ENCODE measurements around the gene WIZ. TPM values are rescaled to one million over a fixed set of nuclear protein-coding genes. Genes with fewer than 3 reads are reported as not detected.

Gene WIZ
- total RNA-seq, 1 donor from 2014 or later: 30.7 TPM

DNA sequence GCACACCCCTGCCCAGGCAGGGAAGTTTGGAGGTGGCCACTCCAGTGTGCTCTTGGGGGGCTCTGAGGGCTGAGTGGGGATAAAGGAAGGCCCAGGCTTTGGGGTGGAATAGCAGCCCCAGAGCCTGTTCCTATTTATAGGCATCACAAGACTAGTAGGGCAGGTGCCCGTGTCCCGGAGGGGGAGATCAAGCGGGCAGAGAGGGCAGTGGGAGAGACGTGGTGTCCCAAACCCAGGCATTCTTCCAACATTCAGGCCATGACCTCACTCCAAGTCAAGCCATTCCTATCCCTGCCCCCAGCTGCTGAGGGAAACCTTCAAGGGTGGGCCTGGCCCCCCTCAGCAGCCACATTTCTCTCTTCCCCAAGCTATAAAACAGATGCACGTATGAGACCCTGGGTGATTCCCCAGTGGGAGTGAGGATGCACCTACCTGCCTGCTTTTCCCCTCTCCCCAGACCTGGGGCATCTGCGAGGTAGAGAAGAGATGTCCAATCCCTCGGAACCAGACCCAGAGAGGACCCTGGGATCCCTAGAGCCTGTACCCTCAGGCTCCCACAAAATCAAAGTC is 3.9 kb downstream of the WIZ start:
- intact Hi-C loops (cut with micrococcal nuclease): no loop called here

DNA sequence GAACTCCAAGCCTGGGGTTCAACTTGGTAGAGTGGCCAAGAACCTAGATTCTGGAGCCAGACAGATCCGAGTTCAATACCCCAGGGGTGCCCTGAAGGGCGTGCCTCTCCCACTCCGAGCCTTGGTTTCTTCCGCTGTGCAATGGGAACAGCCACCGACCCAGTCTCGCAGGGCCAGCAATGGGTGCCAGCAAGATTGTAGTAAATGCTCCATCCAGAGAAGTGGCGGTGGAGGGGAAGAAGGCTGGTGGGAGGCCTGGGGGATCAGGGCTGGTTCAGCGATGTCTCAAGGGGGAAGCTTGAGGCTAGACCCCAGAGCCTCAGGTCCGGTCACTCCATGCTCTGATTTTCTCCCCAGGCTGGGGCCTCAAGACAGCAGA is 4.5 kb downstream of the WIZ start:
- intact Hi-C loops (cut with micrococcal nuclease): no loop called here

DNA sequence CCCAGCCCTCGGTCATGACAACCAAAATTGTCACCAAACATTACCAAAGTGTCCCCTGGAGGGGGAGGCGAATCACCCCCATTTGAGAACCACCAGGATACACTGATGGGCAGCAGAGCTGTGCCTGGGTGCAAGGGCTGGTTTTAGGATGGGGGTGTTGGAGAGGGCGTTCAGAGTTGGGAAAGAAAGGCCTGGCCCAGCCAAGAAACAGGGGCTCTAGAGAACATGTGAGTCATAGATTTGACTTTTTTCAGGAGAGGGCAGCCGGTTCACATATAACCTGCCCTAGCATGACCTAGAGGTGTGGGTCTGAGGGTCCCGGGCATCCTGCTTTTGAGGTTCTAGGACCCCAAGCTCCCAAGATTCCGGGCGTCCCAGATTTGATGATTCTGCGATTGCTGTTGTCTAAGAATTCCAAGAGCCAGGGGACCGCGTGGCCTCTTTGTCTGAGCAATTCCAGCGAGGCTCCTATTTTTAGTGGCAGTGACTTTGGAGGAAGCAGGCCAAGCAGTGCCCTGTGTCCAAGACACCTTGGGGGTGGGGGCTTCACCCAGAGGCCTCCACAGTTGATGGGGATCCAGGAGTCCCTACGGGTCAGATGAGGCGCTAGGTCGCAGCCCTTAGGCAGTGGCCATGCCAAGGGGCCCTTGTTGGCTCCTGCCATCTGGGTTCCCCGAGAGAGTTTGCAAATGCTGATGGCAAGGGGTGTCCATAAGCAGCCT is 5.1 kb downstream of the WIZ start:
- intact Hi-C loops (cut with micrococcal nuclease): no loop called here

DNA sequence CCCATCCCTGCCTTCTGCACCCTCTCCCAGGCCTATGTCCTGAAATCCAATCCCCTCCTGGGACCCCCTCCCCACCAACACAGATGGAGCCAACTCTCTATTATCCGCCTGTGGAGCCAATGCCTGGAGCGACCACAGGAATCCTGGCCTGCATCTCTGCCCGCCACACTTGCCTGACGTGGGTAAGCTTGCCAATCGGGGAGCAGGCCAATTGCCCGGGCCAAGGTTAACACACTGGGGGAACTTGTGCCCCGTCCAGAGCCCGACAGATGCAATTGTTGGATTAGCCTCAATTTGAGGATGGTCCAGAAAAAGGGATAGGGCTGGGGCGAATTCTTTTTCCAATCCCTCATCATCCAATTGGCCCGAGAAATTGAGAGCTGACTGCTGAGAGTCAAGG is 5.9 kb downstream of the WIZ start:
- intact Hi-C loops (cut with micrococcal nuclease): no loop called here

DNA sequence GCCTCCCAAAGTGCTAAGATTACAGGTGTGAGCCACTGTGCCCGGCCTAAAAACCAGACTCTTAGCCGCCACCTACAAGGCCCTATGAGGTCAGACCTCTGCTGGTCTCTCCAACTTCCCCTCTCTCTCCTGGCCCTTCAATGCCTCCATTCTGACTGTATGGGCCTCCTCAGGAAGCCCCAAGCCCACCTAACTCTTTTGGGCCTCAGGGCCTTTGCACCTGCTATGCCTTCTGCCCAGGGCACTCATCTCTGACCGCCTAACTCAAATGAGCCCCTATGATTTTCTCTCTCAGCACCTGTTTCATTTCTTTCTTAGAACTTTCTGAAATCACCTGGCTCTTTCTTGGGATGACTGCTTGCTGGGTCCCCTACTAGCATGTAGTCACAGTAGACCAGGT is 6.4 kb downstream of the WIZ start:
- intact Hi-C loops (cut with micrococcal nuclease): no loop called here

DNA sequence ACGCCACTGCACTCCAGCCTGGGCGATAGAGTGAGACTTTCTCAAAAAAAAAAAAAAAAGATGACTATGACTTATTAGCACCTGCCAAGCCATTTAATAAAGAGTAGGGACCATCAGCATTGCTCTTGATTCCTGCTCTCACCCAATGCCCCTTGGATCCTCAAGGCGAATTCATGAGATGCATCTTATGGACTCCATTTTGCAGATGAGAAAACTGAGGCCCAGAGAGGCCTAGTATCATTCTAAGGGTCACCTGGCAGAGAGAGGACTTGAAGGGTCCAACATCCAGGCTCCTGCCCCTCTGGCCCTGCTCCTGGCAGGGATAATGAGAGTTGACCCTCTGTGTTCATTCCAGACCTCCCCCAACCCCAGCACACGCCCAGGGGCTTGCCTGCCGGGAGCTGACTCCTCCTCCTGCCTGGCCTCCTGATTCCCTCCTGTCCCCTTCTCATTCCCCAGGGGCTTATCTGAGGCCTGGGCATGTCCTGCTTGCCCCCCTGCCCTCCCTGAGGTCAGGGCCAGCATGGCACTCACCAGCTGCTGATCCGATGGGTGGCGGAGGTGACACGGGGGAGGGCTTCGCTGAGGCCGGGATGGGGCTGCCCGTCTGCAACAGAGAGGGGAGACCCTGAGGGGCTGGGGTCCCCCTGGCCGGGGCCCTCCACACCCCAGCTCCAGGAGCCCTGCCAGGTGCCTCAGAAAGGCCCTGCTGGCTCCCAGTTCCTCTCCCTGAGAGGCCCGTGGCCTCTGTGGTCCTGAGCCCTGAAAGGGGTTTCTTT is 7.4 kb downstream of the WIZ start:
- intact Hi-C loops (cut with micrococcal nuclease): no loop called here

GRCh38 chr19:15441317-15441716 is 8.4 kb downstream of the WIZ start:
- intact Hi-C loops (cut with micrococcal nuclease): no loop called here

DNA sequence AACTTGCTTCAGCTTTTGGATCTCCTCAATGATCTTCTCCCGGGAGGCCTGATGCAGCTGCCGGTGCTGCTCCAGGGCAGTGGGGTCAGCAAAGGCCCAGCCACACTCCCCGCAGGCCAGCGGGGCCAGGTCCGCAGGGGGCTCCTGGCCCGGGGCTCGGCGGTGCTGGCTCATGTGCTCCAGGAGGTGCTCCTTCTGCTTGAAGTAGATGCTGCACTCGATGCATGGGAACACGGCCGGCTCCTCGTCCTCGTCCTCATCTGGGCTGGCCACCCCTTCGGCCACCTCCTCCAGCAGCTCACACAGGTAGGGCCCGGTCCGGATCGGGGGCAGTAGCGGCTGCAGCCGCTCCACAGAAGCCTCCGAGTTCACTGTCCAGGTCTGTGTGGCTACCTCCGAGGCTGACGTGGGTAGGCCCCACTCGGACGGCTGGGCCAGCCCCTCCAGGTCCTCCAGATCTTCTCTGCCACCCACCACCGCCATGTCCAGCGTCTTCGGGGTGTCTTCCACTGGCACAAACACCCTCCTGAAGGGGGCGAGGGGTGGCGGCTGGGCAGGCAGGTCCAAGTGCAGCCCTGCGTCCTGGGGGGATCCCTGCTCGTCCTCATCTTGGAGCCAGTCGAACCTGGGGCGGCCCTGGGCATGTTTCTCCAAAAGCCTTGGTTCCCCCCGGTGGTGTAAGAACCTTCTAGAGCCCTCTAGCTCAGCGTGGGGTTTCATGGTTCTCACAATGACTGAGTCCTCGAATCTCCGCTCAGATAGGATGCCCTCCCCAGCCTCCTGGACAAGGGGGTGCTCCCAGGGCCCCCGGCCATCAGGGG is 9.7 kb downstream of the WIZ start:
- intact Hi-C loops (cut with micrococcal nuclease): no loop called here

DNA sequence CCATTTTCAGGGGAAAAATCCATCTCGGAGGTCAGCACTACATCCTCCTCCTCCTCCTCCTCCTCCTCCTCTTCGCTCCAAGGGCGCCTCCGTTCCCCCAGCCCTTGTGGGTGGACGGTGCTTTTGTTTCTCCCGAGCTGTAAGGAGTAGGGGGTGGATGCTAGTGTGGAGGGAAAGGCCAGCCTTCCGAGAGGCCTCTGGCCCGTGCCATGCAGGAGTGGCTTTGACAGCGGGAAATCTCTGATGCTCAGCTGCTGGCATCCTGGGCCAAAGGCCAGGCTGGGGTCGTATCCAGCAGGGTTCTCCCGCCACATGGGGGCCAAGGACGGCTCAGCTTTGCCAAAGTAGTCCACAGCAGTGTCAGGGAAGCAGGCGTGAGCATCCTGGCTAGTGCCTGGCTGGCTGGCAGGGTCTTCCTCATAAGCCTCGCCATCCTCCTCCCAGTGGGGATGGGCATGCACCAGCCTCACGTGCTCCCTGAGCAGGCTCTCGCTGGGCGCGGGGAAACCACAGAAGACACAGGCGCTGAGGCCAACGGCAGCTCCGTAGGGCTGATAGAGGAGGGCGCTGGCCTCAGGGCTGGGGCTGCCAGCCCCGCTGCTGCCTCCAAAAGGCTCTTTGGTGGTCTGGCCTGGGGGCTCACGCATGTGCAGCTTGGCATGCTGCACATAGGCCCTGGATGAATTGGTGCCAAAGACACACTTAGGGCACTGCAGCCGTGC is 10.5 kb downstream of the WIZ start:
- intact Hi-C loops (cut with micrococcal nuclease): no loop called here

DNA sequence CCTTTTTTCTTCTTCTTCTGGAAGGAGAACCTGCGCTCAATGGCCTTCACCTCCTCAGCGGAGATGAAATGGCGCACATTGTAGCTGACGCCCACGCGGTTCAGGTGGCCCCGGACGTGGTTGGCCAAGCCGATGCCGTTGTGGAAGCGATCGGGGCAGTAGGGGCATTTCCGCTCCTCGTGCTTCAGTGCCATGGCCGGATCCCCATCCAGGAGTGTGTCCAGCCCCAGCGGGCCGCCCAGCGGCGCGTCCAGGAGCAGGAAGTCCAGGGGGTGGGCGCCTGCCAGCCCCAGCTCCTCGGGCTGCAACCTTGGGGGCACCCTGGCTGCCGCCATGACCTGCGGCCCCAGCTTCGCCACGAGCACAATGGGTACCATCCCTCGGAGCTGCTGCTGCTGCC is 11.2 kb downstream of the WIZ start:
- intact Hi-C loops (cut with micrococcal nuclease): no loop called here

DNA sequence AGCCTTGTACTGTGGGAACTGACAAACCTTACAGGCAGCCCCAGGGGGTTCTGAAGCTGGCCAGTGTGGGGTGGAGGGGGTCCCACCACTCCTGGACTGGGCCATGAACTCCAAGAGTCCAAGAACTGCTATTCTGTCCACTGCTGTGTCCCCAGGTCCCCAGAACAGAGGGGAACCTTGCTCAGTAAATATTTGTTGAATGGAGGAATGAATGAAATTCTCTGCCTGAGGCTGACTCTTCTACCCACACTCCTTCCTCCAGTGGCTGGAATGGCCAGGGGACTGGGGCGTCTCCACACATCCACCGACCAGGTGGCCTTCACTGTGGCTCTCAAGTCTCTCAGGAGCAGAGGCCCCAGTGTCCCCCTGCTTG is 11.6 kb downstream of the WIZ start:
- intact Hi-C loops (cut with micrococcal nuclease): no loop called here

GRCh38 chr19:15437355-15438123 is 12.2 kb downstream of the WIZ start:
- intact Hi-C loops (cut with micrococcal nuclease): no loop called here

- intact Hi-C loops (cut with micrococcal nuclease): no loop called here
Measured at GRCh38 chr19:15436826-15437110, 13.0 kb downstream of the WIZ start.

GRCh38 chr19:15436012-15436825 is 13.5 kb downstream of the WIZ start:
- intact Hi-C loops (cut with micrococcal nuclease): no loop called here

DNA sequence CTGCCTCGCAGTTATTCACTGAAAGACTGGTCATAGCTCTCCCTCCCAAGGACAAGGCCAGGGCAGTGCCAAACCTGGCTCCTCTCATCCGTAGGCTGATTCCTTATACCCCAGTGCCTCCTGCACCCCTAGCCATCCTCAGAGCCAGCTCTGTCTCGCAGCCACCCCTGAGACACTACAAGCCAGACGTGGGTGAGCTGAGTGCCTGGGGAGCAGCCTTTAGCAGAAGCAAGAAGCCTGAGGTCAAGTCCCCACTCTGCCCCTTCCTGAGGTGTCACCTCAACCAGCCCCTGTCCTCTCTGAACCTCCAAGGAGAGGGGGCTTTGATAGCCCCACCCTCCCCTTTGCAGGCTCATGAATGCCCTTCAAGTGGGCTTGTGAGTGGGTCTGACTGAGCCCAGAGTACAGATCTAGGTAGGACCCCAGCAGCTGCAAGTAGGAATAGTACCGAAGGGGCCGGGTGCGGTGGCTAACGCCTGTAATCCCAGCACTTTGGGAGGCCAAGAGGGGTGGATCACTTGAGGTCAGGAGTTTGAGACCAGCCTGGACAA is 16.2 kb downstream of the WIZ start:
- intact Hi-C loops (cut with micrococcal nuclease): no loop called here

GRCh38 chr19:15432629-15433518 is 16.9 kb downstream of the WIZ start:
- intact Hi-C loops (cut with micrococcal nuclease): loop anchor here (1.0 kb wide), 4 partner anchors 14 to 123 kb away; partner anchors contain the start of gene AKAP8

GRCh38 chr19:15432018-15432494 is 17.7 kb downstream of the WIZ start:
- intact Hi-C loops (cut with micrococcal nuclease): loop anchor here (1.0 kb wide), 4 partner anchors 13 to 124 kb away; partner anchors contain the start of gene AKAP8

DNA sequence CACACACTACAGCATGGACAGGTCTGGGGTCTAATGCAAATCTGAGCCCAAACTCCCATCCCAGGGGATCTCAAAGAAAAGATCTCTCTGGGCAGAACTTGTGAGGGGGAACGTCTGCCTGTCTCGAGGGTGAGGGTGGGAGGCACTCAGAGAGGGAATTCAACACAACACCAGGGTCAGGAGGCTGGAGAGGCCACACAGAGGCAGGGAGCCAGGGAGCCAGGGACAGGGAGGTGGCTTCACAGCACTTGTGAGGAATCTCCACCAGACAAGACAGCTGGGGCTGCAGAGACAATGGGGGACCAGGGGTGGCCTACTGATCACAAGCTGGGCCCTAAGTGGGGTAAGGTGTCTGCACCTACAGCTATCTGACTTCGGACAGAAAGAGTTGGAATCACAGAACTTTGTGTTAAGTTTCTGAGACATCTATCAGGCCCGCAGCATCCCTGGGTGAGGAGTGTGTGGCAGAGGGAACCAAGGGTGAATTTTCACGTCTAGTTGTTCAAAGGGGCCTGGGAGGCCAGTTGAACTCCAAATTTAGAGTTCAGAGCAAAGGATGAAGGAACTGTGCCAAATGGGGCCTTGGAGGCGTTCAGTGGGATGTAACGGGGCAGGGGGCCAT is 18.2 kb downstream of the WIZ start:
- intact Hi-C loops (cut with micrococcal nuclease): loop anchor here (1.0 kb wide), 4 partner anchors 12 to 125 kb away; partner anchors contain the start of gene AKAP8

Measured in T-helper 2 cell treated with Interferon-gamma antibody and Interleukin-4, amounts not matched to agents 100 ng/mL and 5 ng/mL, for 36 hours (primary cell).